H9 (cell line): ENCODE measurements around the gene ATF6. TPM values are rescaled to one million over a fixed set of nuclear protein-coding genes. Genes with fewer than 3 reads are reported as not detected.

Experiments
- DNase-seq: peaks from one replicate; pipeline ENCODE4 v3.0.0-alpha.2; 2017
- H2AFZ ChIP-seq: one replicate; pipeline ENCODE4 v1.6.1; 2013; ENCODE audit warnings: mild to moderate bottlenecking, low read length, control low read depth, moderate library complexity
- H2AK5ac ChIP-seq: 2 replicates; pipeline ENCODE4 v1.6.1; 2013; ENCODE audit warnings: low read length, control low read depth, mixed read lengths; ENCODE audit not compliant: insufficient read length
- H2BK120ac ChIP-seq: one replicate; pipeline ENCODE4 v1.6.1; 2013; ENCODE audit warnings: low read depth, mild to moderate bottlenecking, low read length, control low read depth, inconsistent platforms; ENCODE audit not compliant: poor library complexity, severe bottlenecking
- H2BK12ac ChIP-seq: 2 replicates; pipeline ENCODE4 v1.6.1; 2013; ENCODE audit warnings: low read length, control low read depth, mixed read lengths, low read depth; ENCODE audit not compliant: insufficient read length
- H2BK15ac ChIP-seq: 2 replicates; pipeline ENCODE4 v1.6.1; 2013; ENCODE audit warnings: low read depth, low read length, control low read depth
- H2BK20ac ChIP-seq: one replicate; pipeline ENCODE4 v1.6.1; 2013; ENCODE audit warnings: low read depth, mild to moderate bottlenecking, low read length, control low read depth, inconsistent platforms; ENCODE audit not compliant: poor library complexity, severe bottlenecking
- H2BK5ac ChIP-seq: 2 replicates; pipeline ENCODE4 v1.6.1; 2013; ENCODE audit warnings: low read length, control low read depth, mixed read lengths; ENCODE audit not compliant: insufficient read length
- H3K14ac ChIP-seq: 2 replicates; pipeline ENCODE4 v1.6.1; 2013; ENCODE audit warnings: low read length, control low read depth; ENCODE audit not compliant: insufficient read depth
- H3K18ac ChIP-seq: 2 replicates; pipeline ENCODE4 v1.6.1; 2013; ENCODE audit warnings: low read depth, mild to moderate bottlenecking, mixed read lengths, low read length, control low read depth; ENCODE audit not compliant: insufficient read length
- H3K23ac ChIP-seq: 2 replicates; pipeline ENCODE4 v1.6.1; 2013; ENCODE audit warnings: low read length, control low read depth, mixed read lengths, low read depth; ENCODE audit not compliant: insufficient read length
- H3K23me2 ChIP-seq: 2 replicates; pipeline ENCODE4 v1.6.1; 2013; ENCODE audit warnings: low read depth, mild to moderate bottlenecking, mixed read lengths, low read length, control low read depth; ENCODE audit not compliant: insufficient read length, poor library complexity, severe bottlenecking
- H3K27ac ChIP-seq: 2 replicates; pipeline ENCODE4 v1.5.1; 2013; ENCODE audit warnings: low read length, control low read depth, mixed read lengths, low read depth; ENCODE audit not compliant: insufficient read length
- H3K27me3 ChIP-seq: 2 replicates; pipeline ENCODE4 v1.6.1; 2013; ENCODE audit warnings: low read length, control low read depth, inconsistent platforms; ENCODE audit not compliant: insufficient read depth
- H3K4ac ChIP-seq: 2 replicates; pipeline ENCODE4 v1.6.1; 2013; ENCODE audit warnings: low read depth, mild to moderate bottlenecking, control low read depth, inconsistent platforms, low read length, moderate library complexity
- H3K4me1 ChIP-seq: 2 replicates; pipeline ENCODE4 v1.6.1; 2013; ENCODE audit warnings: low read length, control low read depth, inconsistent platforms; ENCODE audit not compliant: insufficient read depth
- H3K4me2 ChIP-seq: 2 replicates; pipeline ENCODE4 v1.6.1; 2013; ENCODE audit warnings: low read length, control low read depth, mixed read lengths; ENCODE audit not compliant: insufficient read length, insufficient read depth
- H3K56ac ChIP-seq: 2 replicates; pipeline ENCODE4 v1.6.1; 2013; ENCODE audit warnings: low read depth, mild to moderate bottlenecking, mixed read lengths, low read length, control low read depth; ENCODE audit not compliant: insufficient read length
- H3K79me1 ChIP-seq: 2 replicates; pipeline ENCODE4 v1.6.1; 2013; ENCODE audit warnings: low read depth, mild to moderate bottlenecking, moderate library complexity, low read length, control low read depth, inconsistent platforms; ENCODE audit not compliant: insufficient read depth, poor library complexity, severe bottlenecking
- H3K79me2 ChIP-seq: 2 replicates; pipeline ENCODE4 v1.6.1; 2013; ENCODE audit warnings: low read length, control low read depth, inconsistent platforms; ENCODE audit not compliant: insufficient read depth
- H3K9ac ChIP-seq: 2 replicates; pipeline ENCODE4 v1.6.1; 2013; ENCODE audit warnings: low read length, control low read depth, mixed read lengths; ENCODE audit not compliant: insufficient read length; ENCODE audit errors: extremely low read depth
- H3K9me3 ChIP-seq: one replicate; pipeline ENCODE4 v1.6.1; 2013; ENCODE audit warnings: low read depth, low read length, inconsistent platforms; ENCODE audit not compliant: control insufficient read depth
- H3T11ph ChIP-seq: one replicate; pipeline ENCODE4 v1.6.1; 2013; ENCODE audit warnings: mild to moderate bottlenecking, low read length, control low read depth, inconsistent platforms
- H4K20me1 ChIP-seq: one replicate; pipeline ENCODE4 v1.6.1; 2013; ENCODE audit not compliant: control insufficient read depth, insufficient read length, insufficient read depth
- H4K5ac ChIP-seq: 2 replicates; pipeline ENCODE4 v1.6.1; 2013; ENCODE audit warnings: low read depth, mild to moderate bottlenecking, mixed read lengths, low read length, control low read depth; ENCODE audit not compliant: insufficient read length
- H4K8ac ChIP-seq: replicated peaks from 2 replicates; pipeline ENCODE4 v1.6.1; 2013; ENCODE audit warnings: low read length, control low read depth, mixed read lengths, low read depth; ENCODE audit not compliant: insufficient read length
- H4K91ac ChIP-seq: 2 replicates; pipeline ENCODE4 v1.6.1; 2013; ENCODE audit warnings: low read depth, mild to moderate bottlenecking, moderate library complexity, mixed read lengths, low read length, control low read depth; ENCODE audit not compliant: insufficient read length
- H3K27ac Mint-ChIP-seq, 3 experiments: 2 replicates in 2 of 3; 3 replicates in 1 of 3; pipeline ENCODE4 v1.8.0; 2020 to 2021; ENCODE audit warnings: mixed read lengths in 3 of 3, mild to moderate bottlenecking in 1 of 3, moderate library complexity in 1 of 3
- H3K27me3 Mint-ChIP-seq: 2 replicates; pipeline ENCODE4 v1.8.0; 2021; ENCODE audit warnings: low read depth, mild to moderate bottlenecking, moderate library complexity, mixed read lengths
- H3K36me3 Mint-ChIP-seq, 3 experiments: 2 replicates in 2 of 3; 3 replicates in 1 of 3; pipeline ENCODE4 v1.8.0; 2020 to 2021; ENCODE audit warnings: low read depth in 3 of 3, mixed read lengths in 3 of 3; ENCODE audit not compliant: insufficient read depth in 1 of 3
- H3K4me1 Mint-ChIP-seq, 2 experiments: 2 replicates each; pipeline ENCODE4 v1.8.0; 2020; ENCODE audit warnings: mixed read lengths in 2 of 2
- H3K4me3 Mint-ChIP-seq, 2 experiments: 2 replicates in 1 of 2; 3 replicates in 1 of 2; pipeline ENCODE4 v1.8.0; 2020 to 2021; ENCODE audit warnings: mild to moderate bottlenecking in 2 of 2, mixed read lengths in 2 of 2, moderate library complexity in 1 of 2
- H3K9me3 Mint-ChIP-seq, 2 experiments: 2 replicates in 1 of 2; 3 replicates in 1 of 2; pipeline ENCODE4 v1.8.0; 2020; ENCODE audit warnings: mild to moderate bottlenecking in 2 of 2, mixed read lengths in 2 of 2, moderate library complexity in 1 of 2
- WGBS: extraction: QIAGEN DNeasy Blood & Tissue Kit; methylation state at CpG from one replicate; pipeline ENCODE4 v1.1.7; 2013; ENCODE audit warnings: missing lambda C conversion rate, low lambda C conversion rate, mixed read lengths; ENCODE audit not compliant: insufficient read length; ENCODE audit errors: extremely low coverage; 5-methylcytosine and 5-hydroxymethylcytosine counted together
- total RNA-seq: library from RNA; stranded (reverse); gene quantifications from 2 replicates; pipeline ENCODE4 v1.2.1, GENCODE V29; 2021
- TF ChIP-seq, protein P1 (sequence below): fragments of 200-600 bp; sonication (generic); conservative IDR thresholded peaks from 3 replicates; pipeline ENCODE4 v1.8.0; 2021; ENCODE audit warnings: antibody characterized with exemption, mild to moderate bottlenecking

ATF6 gene
- total RNA-seq, 1 experiment from 2014 or later, result 11.2 TPM

DNA sequence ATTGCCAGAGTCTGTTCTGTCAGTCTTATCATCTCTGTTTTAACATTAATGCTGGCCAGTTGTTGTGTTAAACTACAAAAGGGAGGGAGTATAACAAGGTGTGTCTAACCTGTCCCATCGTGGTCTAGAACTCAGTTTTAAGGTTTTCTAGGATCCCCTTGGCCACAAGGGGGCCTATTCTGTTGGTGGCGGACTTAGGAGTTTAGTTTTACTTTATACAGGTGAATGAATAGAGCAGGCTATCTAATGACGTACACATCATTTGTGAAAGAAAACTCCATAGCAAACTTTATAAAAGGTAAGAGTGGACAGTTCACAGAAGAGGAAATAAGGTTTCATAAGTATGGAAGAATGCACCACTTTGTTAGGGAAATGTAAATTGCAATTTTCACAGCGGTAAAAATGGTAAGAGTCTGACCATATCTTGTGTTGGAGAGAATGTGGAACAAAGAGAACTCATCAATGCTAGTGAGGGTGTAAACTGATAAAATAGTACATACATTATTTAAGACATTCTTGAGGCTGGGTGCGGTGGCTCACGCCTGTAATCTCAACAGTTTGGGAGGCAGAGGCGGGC lies 2.5 kb upstream of the ATF6 start:
- Histone ChIP-seq H3K4me2 (no peak overlapping the region), H4K5ac (no peak overlapping the region), H2BK15ac (no peak overlapping the region), H3K79me1 (no peaks in the 10 kb centered on the region), H4K20me1 (no peaks in the 10 kb centered on the region), H3T11ph (no peak overlapping the region), H2BK120ac (no peak overlapping the region), H3K23ac (no peak overlapping the region), H2AK5ac (no peak overlapping the region), H3K14ac (no peak overlapping the region), H2BK20ac (no peak overlapping the region), H3K27ac (no peak overlapping the region), H4K8ac (no peak overlapping the region), H3K4ac (no peak overlapping the region), H3K56ac (no peak overlapping the region), H2AFZ (no peak overlapping the region), H3K9me3 (no peaks in the 10 kb centered on the region), H3K4me1 (no peaks in the 10 kb centered on the region), H3K9ac (no peak overlapping the region), H2BK12ac (no peak overlapping the region), H3K79me2 (no peaks in the 10 kb centered on the region), H3K27me3 (no peaks in the 10 kb centered on the region), H2BK5ac (no peak overlapping the region), H3K18ac (no peak overlapping the region), H4K91ac (no peak overlapping the region), H3K23me2 (peaks cover 8% of the 10 kb centered on the region)
- H3K9me3 Mint-ChIP-seq, result no peaks in the 10 kb centered on the region; a peak in 1 of 5 replicates
- H3K27ac Mint-ChIP-seq, result no peak overlapping the region
- TF ChIP-seq, protein P1, sequence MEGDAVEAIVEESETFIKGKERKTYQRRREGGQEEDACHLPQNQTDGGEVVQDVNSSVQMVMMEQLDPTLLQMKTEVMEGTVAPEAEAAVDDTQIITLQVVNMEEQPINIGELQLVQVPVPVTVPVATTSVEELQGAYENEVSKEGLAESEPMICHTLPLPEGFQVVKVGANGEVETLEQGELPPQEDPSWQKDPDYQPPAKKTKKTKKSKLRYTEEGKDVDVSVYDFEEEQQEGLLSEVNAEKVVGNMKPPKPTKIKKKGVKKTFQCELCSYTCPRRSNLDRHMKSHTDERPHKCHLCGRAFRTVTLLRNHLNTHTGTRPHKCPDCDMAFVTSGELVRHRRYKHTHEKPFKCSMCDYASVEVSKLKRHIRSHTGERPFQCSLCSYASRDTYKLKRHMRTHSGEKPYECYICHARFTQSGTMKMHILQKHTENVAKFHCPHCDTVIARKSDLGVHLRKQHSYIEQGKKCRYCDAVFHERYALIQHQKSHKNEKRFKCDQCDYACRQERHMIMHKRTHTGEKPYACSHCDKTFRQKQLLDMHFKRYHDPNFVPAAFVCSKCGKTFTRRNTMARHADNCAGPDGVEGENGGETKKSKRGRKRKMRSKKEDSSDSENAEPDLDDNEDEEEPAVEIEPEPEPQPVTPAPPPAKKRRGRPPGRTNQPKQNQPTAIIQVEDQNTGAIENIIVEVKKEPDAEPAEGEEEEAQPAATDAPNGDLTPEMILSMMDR, result peak; percentile 74
- no CpG with 5 or more reads among the region's 7 CpGs for WGBS
- no peak for DNase-seq
- peaks cover 2 to 3% (median 2%) of the 10 kb centered on the region in 3 experiments; a peak in 4 of 7 replicates for H3K36me3 Mint-ChIP-seq
- peaks cover 8 to 10% of the 10 kb centered on the region in 2 experiments; a peak in 3 of 4 replicates for H3K4me1 Mint-ChIP-seq
- peaks cover 3% of the 10 kb centered on the region for H3K27me3 Mint-ChIP-seq
- H3K4me3 Mint-ChIP-seq, result peak overlapping the region; percentile 5 to 24; a peak in 2 of 5 replicates
